Measurements from ENCODE around the gene FEN1.

- TF ChIP-seq CTCF (IDR thresholded peaks at IDR 0.05) (no peak), POLR2A (IDR thresholded peaks at IDR 0.05) (no peak), POLR2AphosphoS5 (IDR thresholded peaks at IDR 0.05) (no peak)
These were observed 12.8 kb upstream of the FEN1 start for GRCh38 chr11:61779666-61780525.

Measured in stomach (tissue), 4 donors.